MM.1S (cell line): Measurements from ENCODE around the gene LRTM2.

Experiments used
- DNase-seq: peaks from one replicate; pipeline ENCODE4 v3.0.0-alpha.2; 2015
- H2AFZ ChIP-seq: fragments of 300-600 bp; sonication (generic); 2 replicates; pipeline ENCODE4 v1.6.0; 2016; ENCODE audit warnings: antibody characterized with exemption, low read length
- H3F3A ChIP-seq: fragments of 300-600 bp; sonication (generic); 2 replicates; pipeline ENCODE4 v1.6.1; 2016; ENCODE audit warnings: mild to moderate bottlenecking, antibody characterized with exemption, low read length, moderate library complexity, mixed read lengths; ENCODE audit not compliant: insufficient read depth
- H3K27ac ChIP-seq: fragments of 300-600 bp; sonication (generic); 2 replicates; pipeline ENCODE4 v1.5.1; 2016; ENCODE audit warnings: mild to moderate bottlenecking, low read length
- H3K27me3 ChIP-seq: fragments of 300-600 bp; sonication (generic); replicated peaks from 2 replicates; pipeline ENCODE4 v1.6.0; 2016; ENCODE audit warnings: low read length; ENCODE audit not compliant: insufficient read depth
- H3K36me3 ChIP-seq: fragments of 300-600 bp; sonication (generic); replicated peaks from 2 replicates; pipeline ENCODE4 v1.6.1; 2016; ENCODE audit warnings: mild to moderate bottlenecking, low read length, mixed read lengths; ENCODE audit not compliant: insufficient read depth
- H3K4me1 ChIP-seq: fragments of 300-600 bp; sonication (generic); 2 replicates; pipeline ENCODE4 v1.6.1; 2016; ENCODE audit warnings: low read length, mixed read lengths
- H3K4me2 ChIP-seq: fragments of 300-600 bp; sonication (generic); 2 replicates; pipeline ENCODE4 v1.6.0; 2016; ENCODE audit warnings: low read depth, low read length
- H3K4me3 ChIP-seq: fragments of 300-600 bp; sonication (generic); 2 replicates; pipeline ENCODE4 v1.5.1; 2016; ENCODE audit warnings: low read length, mixed read lengths
- H3K79me2 ChIP-seq: fragments of 300-600 bp; sonication (generic); 2 replicates; pipeline ENCODE4 v1.6.1; 2016; ENCODE audit warnings: mixed run types, low read length, mixed read lengths
- H3K9ac ChIP-seq: fragments of 300-600 bp; sonication (generic); 2 replicates; pipeline ENCODE4 v1.6.1; 2016; ENCODE audit warnings: low read length, mixed read lengths
- H3K9me2 ChIP-seq: fragments of 300-600 bp; sonication (generic); replicated peaks from 2 replicates; pipeline ENCODE4 v1.6.1; 2016; ENCODE audit warnings: mild to moderate bottlenecking, low read length, mixed read lengths; ENCODE audit not compliant: insufficient read depth
- H3K9me3 ChIP-seq: fragments of 300-600 bp; sonication (generic); replicated peaks from 2 replicates; pipeline ENCODE4 v1.6.1; 2016; ENCODE audit warnings: mild to moderate bottlenecking, low read length, mixed read lengths; ENCODE audit not compliant: insufficient read depth
- H4K20me1 ChIP-seq: fragments of 300-600 bp; sonication (generic); 2 replicates; pipeline ENCODE4 v1.6.1; 2016; ENCODE audit warnings: mild to moderate bottlenecking, low read length, moderate library complexity, mixed read lengths; ENCODE audit not compliant: insufficient read depth
- CTCF ChIP-seq: fragments of 300-600 bp; sonication (generic); IDR thresholded peaks from 2 replicates; pipeline ENCODE4 v1.5.1; 2016; ENCODE audit warnings: antibody characterized with exemption, low read length, mixed read lengths
- EZH2 ChIP-seq: fragments of 300-600 bp; sonication (generic); optimal IDR thresholded peaks from 2 replicates; pipeline ENCODE3; 2017; ENCODE audit warnings: low read depth, mild to moderate bottlenecking, antibody characterized with exemption, low read length, mixed read lengths
- EZH2phosphoT487 ChIP-seq: fragments of 300-600 bp; sonication (generic); IDR thresholded peaks from 2 replicates; pipeline ENCODE4 v1.6.1; 2018; ENCODE audit warnings: antibody characterized with exemption, low read length

The LRTM2 gene

GRCh38 chr12:1810931-1811280 lies 9.5 kb upstream of the LRTM2 start:
- no peaks in the 10 kb centered on the region for H3F3A ChIP-seq
- DNase-seq: no peak
- H3K4me1 ChIP-seq: 0 out of 2 replicates have a peak, but pooled peaks cover 8% of the 10 kb centered on the region
- H3K9ac ChIP-seq: no peak overlapping the region
- H3K4me2 ChIP-seq: no peak overlapping the region
- H3K4me3 ChIP-seq: no peak overlapping the region
- H4K20me1 ChIP-seq: no peaks in the 10 kb centered on the region
- TF ChIP-seq EZH2 (no peak), EZH2phosphoT487 (no peak), CTCF (no peak)
- H3K27ac ChIP-seq: no peak overlapping the region
- H2AFZ ChIP-seq: no peak overlapping the region
- no peaks in the 10 kb centered on the region for H3K9me2 ChIP-seq
- H3K9me3 ChIP-seq: no peaks in the 10 kb centered on the region
- H3K27me3 ChIP-seq: peaks cover 45% of the 10 kb centered on the region
- no peaks in the 10 kb centered on the region for H3K79me2 ChIP-seq
- H3K36me3 ChIP-seq: no peaks in the 10 kb centered on the region

GRCh38 chr12:1811281-1811947 lies 9.0 kb upstream of the LRTM2 start:
- no peak overlapping the region for H2AFZ ChIP-seq
- no peak overlapping the region for H3K4me2 ChIP-seq
- no peaks in the 10 kb centered on the region for H3K9me3 ChIP-seq
- H3K27ac ChIP-seq: no peak overlapping the region
- no peaks in the 10 kb centered on the region for H3K79me2 ChIP-seq
- H3K9ac ChIP-seq: no peak overlapping the region
- no peaks in the 10 kb centered on the region for H3K9me2 ChIP-seq
- H4K20me1 ChIP-seq: no peaks in the 10 kb centered on the region
- no peak overlapping the region for H3K4me3 ChIP-seq
- TF ChIP-seq EZH2 (no peak), EZH2phosphoT487 (no peak), CTCF (no peak)
- H3K4me1 ChIP-seq: 0 out of 2 replicates have a peak, but pooled peaks cover 8% of the 10 kb centered on the region
- DNase-seq: no peak
- no peaks in the 10 kb centered on the region for H3F3A ChIP-seq
- H3K27me3 ChIP-seq: peaks cover 50% of the 10 kb centered on the region
- H3K36me3 ChIP-seq: no peaks in the 10 kb centered on the region

DNA sequence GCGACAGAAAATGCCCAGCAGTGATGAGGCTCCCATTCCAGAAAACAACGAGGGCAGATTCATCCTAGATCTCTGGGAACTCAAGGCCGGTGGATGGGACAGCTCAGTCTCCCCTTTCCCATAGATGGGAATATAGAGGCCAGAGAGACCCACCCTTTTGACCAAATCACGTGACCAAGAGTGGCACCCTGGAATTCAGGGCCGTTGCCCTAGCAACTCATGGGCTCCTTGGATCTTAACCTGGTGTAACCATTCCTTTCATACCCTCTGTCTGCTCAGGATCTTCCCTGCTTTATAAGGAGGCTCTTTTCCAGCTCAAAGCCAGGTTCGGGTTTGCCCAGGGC lies 8.4 kb upstream of the LRTM2 start:
- Histone ChIP-seq H3K27ac (no peak overlapping the region), H3K9ac (no peak overlapping the region), H4K20me1 (no peaks in the 10 kb centered on the region), H3K4me3 (no peak overlapping the region), H3K36me3 (no peaks in the 10 kb centered on the region), H3K9me2 (no peaks in the 10 kb centered on the region), H3K27me3 (peaks cover 56% of the 10 kb centered on the region), H2AFZ (no peak overlapping the region), H3K9me3 (no peaks in the 10 kb centered on the region), H3K79me2 (no peaks in the 10 kb centered on the region), H3K4me1 (0 out of 2 replicates have a peak, but pooled peaks cover 8% of the 10 kb centered on the region), H3F3A (no peaks in the 10 kb centered on the region), H3K4me2 (no peak overlapping the region)
- no peak for DNase-seq
- TF ChIP-seq CTCF: no peak
- TF ChIP-seq EZH2phosphoT487: no peak
- TF ChIP-seq EZH2: no peak
